K562 (cell line): ENCODE data around the gene CCDC33. TPM values are rescaled to one million over a fixed set of nuclear protein-coding genes. Genes with fewer than 3 reads are reported as not detected.

ENCODE experiments used
- ATAC-seq: fragments of 200-7000 bp; cut with Tn5 transposase; 3 replicates; pipeline ENCODE4 v1.9.1; 2020; ENCODE audit warnings: moderate library complexity
- BruUV-seq: library from RNA; stranded (reverse); fragments of 400-500 nt; replicated peaks from 2 replicates; lab custom pipeline; 2021; lab: Mats Ljungman, UMichigan
- CTCF ChIA-PET: fragments of 300-600 bp; formaldehyde crosslinking; extraction: SDS; loops from one replicate; lab custom pipeline; 2021; ENCODE audit warnings: low intra/inter-chr PET ratio; lab: Yijun Ruan, JAX
- POLR2A ChIA-PET: fragments of 300-600, 350-650 bp; sonication (Branson Sonifier 250); formaldehyde crosslinking; extraction: SDS; loops from one replicate; lab custom pipeline; 2021; ENCODE audit warnings: antibody characterized with exemption, inconsistent platforms; lab: Yijun Ruan, JAX
- DNase-seq, 4 experiments: peaks; one replicate each; pipeline versions ENCODE4 v3.0.0 to v3.0.0-alpha.2; 2011 to 2018; ENCODE audit warnings: low spot score in 3 of 4, mixed read lengths in 3 of 4; ENCODE audit errors: extremely low read depth in 1 of 4
- FAIRE-seq: peaks from 2 replicates; lab custom pipeline; 2011; peaks lifted over from hg19 to GRCh38; lab: Jason Lieb, UNC
- H2AFZ ChIP-seq: 2 replicates; pipeline ENCODE4 v1.6.0; 2011; ENCODE audit warnings: low read depth, low read length, control low read depth, inconsistent platforms
- H3K27ac ChIP-seq: fragments of 200-600 bp; 3 replicates; pipeline ENCODE4 v1.8.0; 2011; ENCODE audit warnings: low read depth, mild to moderate bottlenecking, control low read depth, inconsistent platforms, low read length, moderate library complexity, mixed read lengths; ENCODE audit errors: extremely low read depth
- H3K27me3 ChIP-seq, 2 experiments: fragments of 300-600 bp in 1 of 2; 2 replicates in 1 of 2; 3 replicates in 1 of 2; pipeline versions ENCODE4 v1.6.0 to v1.8.0; 2011; ENCODE audit warnings: inconsistent platforms in 2 of 2, low read length in 2 of 2, mild to moderate bottlenecking in 1 of 2, mixed read lengths in 1 of 2, moderate library complexity in 1 of 2; ENCODE audit not compliant: control insufficient read depth in 2 of 2, insufficient read depth in 2 of 2
- H3K36me3 ChIP-seq: fragments of 300-600 bp; 3 replicates; pipeline ENCODE4 v1.8.0; 2011; ENCODE audit warnings: mild to moderate bottlenecking, low read length, inconsistent platforms; ENCODE audit not compliant: control insufficient read depth, insufficient read depth
- H3K4me1 ChIP-seq, 2 experiments: fragments of 200-600 bp in 1 of 2; replicated peaks in 1 of 2; 2 replicates in 1 of 2; 3 replicates in 1 of 2; pipeline versions ENCODE4 v1.5.1 to v1.8.0; 2011; ENCODE audit warnings: inconsistent platforms in 2 of 2, low read length in 2 of 2, mild to moderate bottlenecking in 1 of 2, mixed read lengths in 1 of 2, moderate library complexity in 1 of 2; ENCODE audit not compliant: control insufficient read depth in 2 of 2, insufficient read depth in 2 of 2
- H3K4me2 ChIP-seq: 2 replicates; pipeline ENCODE4 v1.6.1; 2011; ENCODE audit warnings: low read length, control low read depth, inconsistent platforms, mixed read lengths; ENCODE audit not compliant: insufficient read depth
- H3K4me3 ChIP-seq: fragments of 200-600 bp; sonication (generic), shearing (Covaris generic); 2 replicates; pipeline ENCODE4 v1.5.1; 2016; ENCODE audit warnings: control low read depth, inconsistent platforms
- H3K79me2 ChIP-seq: fragments of 200-600 bp; 3 replicates; pipeline ENCODE4 v1.8.0; 2011; ENCODE audit warnings: low read length, inconsistent platforms; ENCODE audit not compliant: control insufficient read depth, insufficient read depth
- H3K9ac ChIP-seq, 2 experiments: 2 replicates each; pipeline versions ENCODE4 v1.6.0 to v1.6.1; 2011; ENCODE audit warnings: low read depth in 2 of 2, low read length in 2 of 2, control low read depth in 1 of 2, inconsistent platforms in 1 of 2, mild to moderate bottlenecking in 1 of 2, mixed read lengths in 1 of 2; ENCODE audit not compliant: insufficient read depth in 1 of 2
- H3K9me1 ChIP-seq: one replicate; pipeline ENCODE4 v1.6.0; 2011; ENCODE audit warnings: inconsistent platforms, mild to moderate bottlenecking, low read length, moderate library complexity; ENCODE audit not compliant: control insufficient read depth, insufficient read depth
- H3K9me3 ChIP-seq: replicated peaks from 2 replicates; pipeline ENCODE4 v1.5.1; 2011; ENCODE audit warnings: low read depth, low read length, inconsistent platforms; ENCODE audit not compliant: control insufficient read depth, insufficient read depth
- H4K20me1 ChIP-seq: replicated peaks from 2 replicates; pipeline ENCODE4 v1.6.1; 2011; ENCODE audit warnings: low read length, inconsistent platforms, mixed read lengths; ENCODE audit not compliant: control insufficient read depth, insufficient read depth
- HDAC2 ChIP-seq: fragments of 450-650 bp; IDR thresholded peaks from 2 replicates; pipeline ENCODE4 v1.6.1; 2016; ENCODE audit warnings: mild to moderate bottlenecking
- KLF1 ChIP-seq: fragments of 450-650 bp; IDR thresholded peaks from 2 replicates; pipeline ENCODE4 v1.6.1; 2016; ENCODE audit warnings: missing genetic modification characterization, missing compliant biosample characterization
- SMARCA5 ChIP-seq: fragments of 450-650 bp; IDR thresholded peaks from 2 replicates; pipeline ENCODE4 v1.6.1; 2016
- ZNF408 ChIP-seq: fragments of 250-450 bp; sonication (Bioruptor Pico); IDR thresholded peaks from 2 replicates; pipeline ENCODE4 v1.4.0; 2020; ENCODE audit warnings: low read depth, mild to moderate bottlenecking, moderate library complexity
- ZNF561 ChIP-seq: fragments of 450-650 bp; formaldehyde crosslinking; conservative IDR thresholded peaks from 2 replicates; pipeline ENCODE4 v1.4.0; 2020; ENCODE audit warnings: mild to moderate bottlenecking, moderate library complexity
- WGBS: fragments of 100-300 bp; shearing (Covaris generic); methylation state at CpG from one replicate; pipeline ENCODE4 v1.1.6; 2016; ENCODE audit warnings: low coverage, mixed read lengths; ENCODE audit not compliant: insufficient coverage; ENCODE audit errors: missing lambda C conversion rate; 5-methylcytosine and 5-hydroxymethylcytosine counted together
- in situ Hi-C: fragments of 300-500 bp; cut with MboI; formaldehyde crosslinking; loops from 4 replicates; pipeline ENCODE4 v1.15.0; 2018; ENCODE audit warnings: inconsistent platforms, mixed read lengths
- intact Hi-C: fragments of 100-400 bp; cut with micrococcal nuclease; formaldehyde crosslinking; loops from 2 replicates; pipeline ENCODE4 v1.14.2; 2022
- polyA plus RNA-seq, 8 experiments: library from polyadenylated mRNA; depleted of rRNA in 4 of 8; stranded (reverse) in 5 of 8; unstranded in 3 of 8; fragments of >200 nt; fragmentation: Nextera tagmentation in 2 of 8; fragmentation: Illumina TruSeq in 1 of 8; extraction: Ambion mirVana in 2 of 8; extraction: Trizol in 1 of 8; gene quantifications; 2 replicates each; pipeline versions ENCODE4 v1.2.1 to v1.2.3, GENCODE V29; 2011 to 2014; ENCODE audit warnings: inconsistent platforms in 1 of 8, missing spikeins in 1 of 8
- total RNA-seq, 7 experiments: library from RNA; depleted of rRNA in 6 of 7; stranded (reverse); fragments of >200 nt in 6 of 7; fragmentation: Illumina TruSeq in 2 of 7; extraction: Trizol in 2 of 7; gene quantifications; 2 replicates each; pipeline versions ENCODE4 v1.2.1 to v1.2.3, GENCODE V29; 2011 to 2021; ENCODE audit warnings: low replicate concordance in 1 of 7
- TF ChIP-seq, protein P1 (sequence below): sonication (generic); formaldehyde crosslinking; IDR thresholded peaks from 2 replicates; pipeline ENCODE4 v1.8.0; 2022; ENCODE audit warnings: missing genetic modification reagents, mild to moderate bottlenecking, borderline replicate concordance
- TF ChIP-seq, protein P2 (sequence below): sonication (generic); formaldehyde crosslinking; IDR thresholded peaks from 2 replicates; pipeline ENCODE4 v1.8.1; 2023; ENCODE audit warnings: mild to moderate bottlenecking, missing genetic modification reagents

Gene CCDC33
- total and polyA plus RNA-seq, 9 of the 15 experiments (the other 6 are each of a cell fraction or from before 2014, with no cell fraction given), result 0.08 to 1.1 (median 0.15) TPM; not detected in 4

DNA sequence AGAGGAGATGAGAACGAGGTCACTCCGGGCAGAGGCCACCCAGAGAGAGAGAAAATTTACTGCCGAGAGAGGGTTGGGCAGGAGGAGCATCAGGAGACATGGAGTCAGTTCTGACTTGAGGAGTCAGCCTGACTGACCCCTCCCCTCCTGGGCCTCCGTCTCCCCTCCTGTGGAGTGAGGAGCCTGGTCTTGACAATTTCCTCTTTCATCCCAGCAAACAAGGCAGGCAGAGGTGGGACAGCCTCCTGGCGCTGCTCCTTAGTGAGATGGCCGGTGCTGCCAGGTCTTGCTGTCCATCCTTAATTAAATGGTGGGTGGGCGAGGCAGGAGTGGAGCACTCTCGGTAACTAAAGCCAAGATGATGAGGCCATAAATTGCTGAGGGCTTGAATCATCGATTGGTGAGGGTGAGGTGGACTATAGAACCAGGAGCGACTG lies 70.7 kb downstream of the CCDC33 start:
- intact Hi-C loops, result no loop called here
- TF ChIP-seq SMARCA5, result no peak
- TF ChIP-seq, protein P1, sequence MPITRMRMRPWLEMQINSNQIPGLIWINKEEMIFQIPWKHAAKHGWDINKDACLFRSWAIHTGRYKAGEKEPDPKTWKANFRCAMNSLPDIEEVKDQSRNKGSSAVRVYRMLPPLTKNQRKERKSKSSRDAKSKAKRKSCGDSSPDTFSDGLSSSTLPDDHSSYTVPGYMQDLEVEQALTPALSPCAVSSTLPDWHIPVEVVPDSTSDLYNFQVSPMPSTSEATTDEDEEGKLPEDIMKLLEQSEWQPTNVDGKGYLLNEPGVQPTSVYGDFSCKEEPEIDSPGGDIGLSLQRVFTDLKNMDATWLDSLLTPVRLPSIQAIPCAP, result no peak
- no peak for TF ChIP-seq HDAC2
- no peak for TF ChIP-seq ZNF561
- TF ChIP-seq, protein P2, sequence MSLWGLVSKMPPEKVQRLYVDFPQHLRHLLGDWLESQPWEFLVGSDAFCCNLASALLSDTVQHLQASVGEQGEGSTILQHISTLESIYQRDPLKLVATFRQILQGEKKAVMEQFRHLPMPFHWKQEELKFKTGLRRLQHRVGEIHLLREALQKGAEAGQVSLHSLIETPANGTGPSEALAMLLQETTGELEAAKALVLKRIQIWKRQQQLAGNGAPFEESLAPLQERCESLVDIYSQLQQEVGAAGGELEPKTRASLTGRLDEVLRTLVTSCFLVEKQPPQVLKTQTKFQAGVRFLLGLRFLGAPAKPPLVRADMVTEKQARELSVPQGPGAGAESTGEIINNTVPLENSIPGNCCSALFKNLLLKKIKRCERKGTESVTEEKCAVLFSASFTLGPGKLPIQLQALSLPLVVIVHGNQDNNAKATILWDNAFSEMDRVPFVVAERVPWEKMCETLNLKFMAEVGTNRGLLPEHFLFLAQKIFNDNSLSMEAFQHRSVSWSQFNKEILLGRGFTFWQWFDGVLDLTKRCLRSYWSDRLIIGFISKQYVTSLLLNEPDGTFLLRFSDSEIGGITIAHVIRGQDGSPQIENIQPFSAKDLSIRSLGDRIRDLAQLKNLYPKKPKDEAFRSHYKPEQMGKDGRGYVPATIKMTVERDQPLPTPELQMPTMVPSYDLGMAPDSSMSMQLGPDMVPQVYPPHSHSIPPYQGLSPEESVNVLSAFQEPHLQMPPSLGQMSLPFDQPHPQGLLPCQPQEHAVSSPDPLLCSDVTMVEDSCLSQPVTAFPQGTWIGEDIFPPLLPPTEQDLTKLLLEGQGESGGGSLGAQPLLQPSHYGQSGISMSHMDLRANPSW (CRISPR knock-in tag), result no peak
- TF ChIP-seq ZNF408 (CRISPR knock-in tag), result no peak
- TF ChIP-seq KLF1, result no peak
- no peak overlapping the region for H3K4me2 ChIP-seq
- peaks cover 28% of the 10 kb centered on the region for H4K20me1 ChIP-seq
- H3K27ac ChIP-seq, result no peak overlapping the region
- H3K9ac ChIP-seq, result no peak overlapping the region
- ChIA-PET POLR2A (interaction anchor here (1.0 kb wide), 1 partner anchor 130 kb away, joined by 4 read pairs; no protein-coding TSS in a partner anchor), CTCF (interaction anchor here (0.5 kb wide), 1 partner anchor 1023 kb away, joined by 5 read pairs; no protein-coding TSS in a partner anchor)
- H3K9me3 ChIP-seq, result no peaks in the 10 kb centered on the region
- H3K4me3 ChIP-seq, result no peak overlapping the region
- H3K9me1 ChIP-seq, result no peaks in the 10 kb centered on the region
- H2AFZ ChIP-seq, result no peak overlapping the region
- FAIRE-seq (no peak), DNase-seq (no peak), ATAC-seq (no peak)
- H3K27me3 ChIP-seq, result peaks cover 0 to 17% of the 10 kb centered on the region in 2 experiments; a peak in 4 of 5 replicates
- no peaks in the 10 kb centered on the region for H3K79me2 ChIP-seq
- no peaks in the 10 kb centered on the region for H3K36me3 ChIP-seq
- BruUV-seq, result no TSS peak
- H3K4me1 ChIP-seq, result peaks cover 11 to 16% of the 10 kb centered on the region in 2 experiments
- in situ Hi-C loops, result no loop called here
- 5% methylated on average over 8 of the region's 10 CpGs for WGBS
